ENCODE results near the gene ZNF106.

ZNF106 gene

DNA sequence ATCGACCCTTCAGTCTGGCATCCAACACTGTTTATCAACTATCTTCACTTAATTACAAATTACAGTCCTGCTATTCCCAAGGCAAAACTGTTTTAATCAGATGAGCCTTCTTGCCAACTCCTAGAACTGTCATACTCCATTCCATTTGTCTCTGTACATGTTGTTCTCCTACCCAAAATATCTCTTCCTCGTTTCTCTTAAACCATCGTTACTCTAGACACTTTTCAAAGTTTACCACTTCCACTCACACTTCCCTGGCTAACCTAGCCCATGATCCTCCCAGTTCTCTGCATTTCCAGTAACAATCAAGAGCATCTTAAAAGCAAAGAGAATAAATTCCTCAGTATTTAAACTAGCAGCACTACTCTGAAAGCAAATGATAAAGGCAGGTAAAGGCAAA lies 19.9 kb downstream of the ZNF106 start:
- Histone ChIP-seq H3K9me3 (ENCODE audit: control insufficient read depth in 2 of 2, low read length in 2 of 2) (no peaks in the 10 kb centered on the region), H3K27ac (ENCODE audit: low read length) (no peak overlapping the region), H3K36me3 (ENCODE audit: control insufficient read depth in 2 of 2, insufficient read depth in 2 of 2, low read length in 2 of 2) (no peaks in the 10 kb centered on the region), H3K9ac (ENCODE audit: low read length in 2 of 2) (peak overlapping the region; percentile 14 to 41), H3K4me1 (ENCODE audit: control insufficient read depth, insufficient read depth, low read length) (no peaks in the 10 kb centered on the region), H3K4me3 (ENCODE audit: low read length in 2 of 2) (no peak overlapping the region), H3K27me3 (ENCODE audit: control insufficient read depth in 1 of 2, insufficient read depth in 2 of 2, low read length in 2 of 2) (no peaks in the 10 kb centered on the region)

GRCh38 chr15:42465520-42466259 lies 25.3 kb downstream of the ZNF106 start:
- H3K4me1 ChIP-seq (ENCODE audit: control insufficient read depth, insufficient read depth, low read length) = no peaks in the 10 kb centered on the region
- H3K9ac ChIP-seq (ENCODE audit: low read length in 2 of 2) = no peak overlapping the region
- H3K36me3 ChIP-seq (ENCODE audit: control insufficient read depth in 2 of 2, insufficient read depth in 2 of 2, low read length in 2 of 2) = peaks cover 2 to 5% of the 10 kb centered on the region in 2 donors
- H3K9me3 ChIP-seq (ENCODE audit: control insufficient read depth in 2 of 2, low read length in 2 of 2) = no peaks in the 10 kb centered on the region
- H3K27ac ChIP-seq (ENCODE audit: low read length) = no peak overlapping the region
- no peaks in the 10 kb centered on the region for H3K27me3 ChIP-seq (ENCODE audit: control insufficient read depth in 1 of 2, insufficient read depth in 2 of 2, low read length in 2 of 2)
- no peak overlapping the region for H3K4me3 ChIP-seq (ENCODE audit: low read length in 2 of 2)

- peaks cover 9% of the 10 kb centered on the region for H3K4me1 ChIP-seq (ENCODE audit: control insufficient read depth, insufficient read depth, low read length)
- H3K27me3 ChIP-seq (ENCODE audit: control insufficient read depth in 1 of 2, insufficient read depth in 2 of 2, low read length in 2 of 2) = no peaks in the 10 kb centered on the region
- peaks cover 2 to 5% of the 10 kb centered on the region in 2 donors for H3K36me3 ChIP-seq (ENCODE audit: control insufficient read depth in 2 of 2, insufficient read depth in 2 of 2, low read length in 2 of 2)
- H3K4me3 ChIP-seq (ENCODE audit: low read length in 2 of 2) = no peak overlapping the region
- H3K27ac ChIP-seq (ENCODE audit: low read length) = no peak overlapping the region
- H3K9me3 ChIP-seq (ENCODE audit: control insufficient read depth in 2 of 2, low read length in 2 of 2) = no peaks in the 10 kb centered on the region
- no peak overlapping the region for H3K9ac ChIP-seq (ENCODE audit: low read length in 2 of 2)
Measured at GRCh38 chr15:42461261-42461660, 29.7 kb downstream of the ZNF106 start.

GRCh38 chr15:42457445-42458442 lies 33.2 kb downstream of the ZNF106 start:
- Histone ChIP-seq H3K9ac (ENCODE audit: low read length in 2 of 2) (peak overlapping the region; percentile 38 to 60), H3K4me1 (ENCODE audit: control insufficient read depth, insufficient read depth, low read length) (peaks cover 9% of the 10 kb centered on the region), H3K27ac (ENCODE audit: low read length) (peak overlapping the region; percentile 85), H3K4me3 (ENCODE audit: low read length in 2 of 2) (peak overlapping the region; percentile 46 to 72), H3K36me3 (ENCODE audit: control insufficient read depth in 2 of 2, insufficient read depth in 2 of 2, low read length in 2 of 2) (no peaks in the 10 kb centered on the region), H3K9me3 (ENCODE audit: control insufficient read depth in 2 of 2, low read length in 2 of 2) (no peaks in the 10 kb centered on the region), H3K27me3 (ENCODE audit: control insufficient read depth in 1 of 2, insufficient read depth in 2 of 2, low read length in 2 of 2) (no peaks in the 10 kb centered on the region)

DNA sequence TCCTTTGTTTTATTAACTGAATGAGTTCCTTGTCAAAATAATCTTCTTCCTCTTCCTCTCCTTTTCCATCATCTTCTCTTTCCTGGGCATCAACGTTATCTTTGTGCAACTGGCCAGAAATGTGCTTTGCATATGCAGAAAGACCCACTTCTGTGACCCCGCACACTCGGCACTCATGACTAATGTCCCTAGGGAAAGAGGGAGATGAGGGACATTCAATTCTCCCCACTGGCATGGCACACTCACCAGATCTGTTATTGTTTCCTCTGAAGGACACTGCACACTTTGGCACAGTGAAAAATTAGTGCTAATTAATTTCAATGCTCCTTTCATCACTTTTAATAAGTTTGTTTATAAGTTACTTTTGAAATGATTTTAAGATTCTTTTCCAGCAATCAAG lies 34.0 kb downstream of the ZNF106 start:
- Histone ChIP-seq H3K9ac (ENCODE audit: low read length in 2 of 2) (peak overlapping the region in 1 of 2 donors; percentile 38), H3K4me1 (ENCODE audit: control insufficient read depth, insufficient read depth, low read length) (peaks cover 9% of the 10 kb centered on the region), H3K4me3 (ENCODE audit: low read length in 2 of 2) (peak overlapping the region; percentile 46 to 72)

DNA sequence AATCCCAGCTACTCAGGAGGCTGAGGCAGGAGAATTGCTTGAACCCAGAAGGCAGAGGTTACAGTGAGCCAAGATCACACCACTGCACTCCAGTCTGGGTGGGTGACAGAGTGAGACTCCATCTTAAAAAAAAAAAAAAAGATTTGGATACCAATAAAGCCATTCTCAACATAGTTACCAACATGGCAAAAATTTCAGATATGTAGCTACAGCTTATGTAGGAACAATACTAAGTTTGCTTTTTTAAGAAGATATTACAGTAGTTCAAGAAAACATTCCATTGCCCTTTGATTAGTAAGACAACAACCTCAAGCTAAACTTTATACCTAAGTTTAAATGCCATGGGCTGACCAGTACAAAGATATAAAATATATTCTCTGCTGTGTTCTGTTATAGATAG lies 34.4 kb downstream of the ZNF106 start:
- Histone ChIP-seq H3K9me3 (ENCODE audit: control insufficient read depth in 2 of 2, low read length in 2 of 2) (no peaks in the 10 kb centered on the region), H3K4me3 (ENCODE audit: low read length in 2 of 2) (peak overlapping the region; percentile 46 to 72), H3K36me3 (ENCODE audit: control insufficient read depth in 2 of 2, insufficient read depth in 2 of 2, low read length in 2 of 2) (peaks cover 2 to 3% of the 10 kb centered on the region in 2 donors), H3K27me3 (ENCODE audit: control insufficient read depth in 1 of 2, insufficient read depth in 2 of 2, low read length in 2 of 2) (no peaks in the 10 kb centered on the region), H3K27ac (ENCODE audit: low read length) (peak overlapping the region; percentile 85), H3K4me1 (ENCODE audit: control insufficient read depth, insufficient read depth, low read length) (peaks cover 9% of the 10 kb centered on the region), H3K9ac (ENCODE audit: low read length in 2 of 2) (peak overlapping the region in 1 of 2 donors; percentile 38)

More for the DNA sequence above, 34.0 kb downstream of the ZNF106 start:
- Histone ChIP-seq H3K9me3 (ENCODE audit: control insufficient read depth in 2 of 2, low read length in 2 of 2) (no peaks in the 10 kb centered on the region), H3K27me3 (ENCODE audit: control insufficient read depth in 1 of 2, insufficient read depth in 2 of 2, low read length in 2 of 2) (no peaks in the 10 kb centered on the region), H3K27ac (ENCODE audit: low read length) (peak overlapping the region; percentile 85), H3K36me3 (ENCODE audit: control insufficient read depth in 2 of 2, insufficient read depth in 2 of 2, low read length in 2 of 2) (no peaks in the 10 kb centered on the region)

GRCh38 chr15:42453826-42454225 lies 37.1 kb downstream of the ZNF106 start:
- Histone ChIP-seq H3K4me3 (ENCODE audit: low read length in 2 of 2) (no peak overlapping the region), H3K27me3 (ENCODE audit: control insufficient read depth in 1 of 2, insufficient read depth in 2 of 2, low read length in 2 of 2) (no peaks in the 10 kb centered on the region), H3K9ac (ENCODE audit: low read length in 2 of 2) (no peak overlapping the region), H3K36me3 (ENCODE audit: control insufficient read depth in 2 of 2, insufficient read depth in 2 of 2, low read length in 2 of 2) (peaks cover 20% of the 10 kb centered on the region in 2 donors), H3K27ac (ENCODE audit: low read length) (no peak overlapping the region), H3K9me3 (ENCODE audit: control insufficient read depth in 2 of 2, low read length in 2 of 2) (no peaks in the 10 kb centered on the region), H3K4me1 (ENCODE audit: control insufficient read depth, insufficient read depth, low read length) (peaks cover 9% of the 10 kb centered on the region)

DNA sequence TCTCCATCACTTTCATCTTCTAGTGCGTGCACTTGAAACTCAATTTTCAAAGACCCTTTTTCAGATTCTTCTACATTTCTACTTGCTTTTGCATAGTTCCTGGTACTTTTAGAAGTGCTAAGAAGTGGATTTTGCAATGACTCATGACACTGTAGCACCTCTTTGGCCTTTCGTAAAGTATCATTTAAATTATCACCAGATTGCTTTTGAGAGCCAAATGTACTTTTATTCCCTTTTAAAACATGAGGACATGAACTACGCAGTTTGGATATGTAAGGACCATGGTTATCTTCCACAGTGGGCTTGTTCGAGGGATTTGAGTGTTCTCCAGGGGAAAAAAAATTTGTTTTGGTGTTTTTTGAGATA lies 40.5 kb downstream of the ZNF106 start:
- Histone ChIP-seq H3K9me3 (ENCODE audit: control insufficient read depth in 2 of 2, low read length in 2 of 2) (no peaks in the 10 kb centered on the region), H3K27ac (ENCODE audit: low read length) (no peak overlapping the region), H3K9ac (ENCODE audit: low read length in 2 of 2) (no peak overlapping the region), H3K27me3 (ENCODE audit: control insufficient read depth in 1 of 2, insufficient read depth in 2 of 2, low read length in 2 of 2) (no peaks in the 10 kb centered on the region), H3K36me3 (ENCODE audit: control insufficient read depth in 2 of 2, insufficient read depth in 2 of 2, low read length in 2 of 2) (peaks cover 28 to 35% of the 10 kb centered on the region in 2 donors), H3K4me3 (ENCODE audit: low read length in 2 of 2) (no peak overlapping the region), H3K4me1 (ENCODE audit: control insufficient read depth, insufficient read depth, low read length) (no peaks in the 10 kb centered on the region)

DNA sequence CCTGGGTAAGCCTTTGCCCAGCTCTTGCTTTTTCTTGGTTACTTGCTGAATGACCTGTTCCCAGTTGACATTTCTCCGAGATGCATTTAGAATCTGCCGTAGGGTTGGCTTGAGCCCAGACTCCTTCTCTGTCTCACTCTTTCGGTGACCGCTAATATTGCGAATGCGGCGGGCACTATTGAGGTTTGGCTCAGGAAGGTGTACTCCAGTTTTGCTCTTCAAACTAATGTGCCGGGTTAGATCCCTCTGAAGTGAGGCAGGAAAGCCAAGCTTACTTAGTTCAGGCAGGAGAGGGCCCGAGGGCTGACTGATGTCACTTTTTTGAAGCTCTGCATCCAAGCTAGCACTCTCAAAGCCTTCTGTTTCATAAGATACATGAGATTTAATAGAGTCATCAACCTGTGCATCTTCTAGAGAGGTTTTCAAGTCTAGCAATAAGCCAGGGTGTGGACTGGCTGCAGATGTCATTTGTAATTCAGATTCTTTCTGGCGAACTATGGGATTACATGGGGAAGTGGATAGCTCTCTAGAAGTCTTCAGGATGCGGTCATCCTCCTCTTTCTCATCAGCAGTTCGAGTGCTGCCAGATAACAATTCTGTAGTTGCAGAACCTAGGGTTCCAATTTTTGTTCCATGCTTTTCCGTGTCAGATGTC lies 41.0 kb downstream of the ZNF106 start:
- H3K9me3 ChIP-seq (ENCODE audit: control insufficient read depth in 2 of 2, low read length in 2 of 2) = no peaks in the 10 kb centered on the region
- no peak overlapping the region for H3K27ac ChIP-seq (ENCODE audit: low read length)
- H3K36me3 ChIP-seq (ENCODE audit: control insufficient read depth in 2 of 2, insufficient read depth in 2 of 2, low read length in 2 of 2) = peaks cover 31 to 35% of the 10 kb centered on the region in 2 donors
- no peak overlapping the region for H3K9ac ChIP-seq (ENCODE audit: low read length in 2 of 2)
- no peaks in the 10 kb centered on the region for H3K27me3 ChIP-seq (ENCODE audit: control insufficient read depth in 1 of 2, insufficient read depth in 2 of 2, low read length in 2 of 2)
- no peak overlapping the region for H3K4me3 ChIP-seq (ENCODE audit: low read length in 2 of 2)
- H3K4me1 ChIP-seq (ENCODE audit: control insufficient read depth, insufficient read depth, low read length) = no peaks in the 10 kb centered on the region

DNA sequence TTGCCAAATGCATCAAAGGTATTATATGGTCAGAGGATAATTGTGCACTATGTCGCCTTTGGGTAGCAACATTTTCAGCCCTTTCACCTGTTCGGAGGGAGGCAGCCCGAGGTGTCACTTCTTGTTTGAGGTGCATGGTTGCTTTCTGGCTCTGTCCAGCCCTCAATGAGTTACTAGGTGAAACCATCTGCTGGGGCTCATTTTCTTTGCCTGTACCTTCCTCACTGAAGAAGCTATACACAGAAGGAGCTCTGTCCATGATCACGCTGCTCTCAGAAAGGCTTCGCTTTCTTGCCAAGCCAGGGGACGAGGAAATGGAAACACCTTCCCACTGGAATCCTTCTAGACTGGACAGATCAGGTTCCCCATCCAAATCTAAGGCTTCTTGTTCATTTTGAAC lies 42.7 kb downstream of the ZNF106 start:
- no peak overlapping the region for H3K27ac ChIP-seq (ENCODE audit: low read length)
- peaks cover 36 to 43% of the 10 kb centered on the region in 2 donors for H3K36me3 ChIP-seq (ENCODE audit: control insufficient read depth in 2 of 2, insufficient read depth in 2 of 2, low read length in 2 of 2)
- H3K4me1 ChIP-seq (ENCODE audit: control insufficient read depth, insufficient read depth, low read length) = no peaks in the 10 kb centered on the region
- no peaks in the 10 kb centered on the region for H3K9me3 ChIP-seq (ENCODE audit: control insufficient read depth in 2 of 2, low read length in 2 of 2)
- no peaks in the 10 kb centered on the region for H3K27me3 ChIP-seq (ENCODE audit: control insufficient read depth in 1 of 2, insufficient read depth in 2 of 2, low read length in 2 of 2)
- no peak overlapping the region for H3K4me3 ChIP-seq (ENCODE audit: low read length in 2 of 2)
- H3K9ac ChIP-seq (ENCODE audit: low read length in 2 of 2) = no peak overlapping the region

Measured in stomach smooth muscle (tissue), 2 donors.